ENCODE results near the gene KDM7A. TPM values are rescaled to one million over a fixed set of nuclear protein-coding genes. Genes with fewer than 3 reads are reported as not detected.
"Not testable (repeated sequence)": the region's sequence is repeated elsewhere in the genome, so short reads cannot be mapped to it uniquely, and the experiment has no call there.

Gene KDM7A
- total and polyA plus RNA-seq, 8 donors, result 2.3 to 49.8 (median 17.9) TPM

DNA sequence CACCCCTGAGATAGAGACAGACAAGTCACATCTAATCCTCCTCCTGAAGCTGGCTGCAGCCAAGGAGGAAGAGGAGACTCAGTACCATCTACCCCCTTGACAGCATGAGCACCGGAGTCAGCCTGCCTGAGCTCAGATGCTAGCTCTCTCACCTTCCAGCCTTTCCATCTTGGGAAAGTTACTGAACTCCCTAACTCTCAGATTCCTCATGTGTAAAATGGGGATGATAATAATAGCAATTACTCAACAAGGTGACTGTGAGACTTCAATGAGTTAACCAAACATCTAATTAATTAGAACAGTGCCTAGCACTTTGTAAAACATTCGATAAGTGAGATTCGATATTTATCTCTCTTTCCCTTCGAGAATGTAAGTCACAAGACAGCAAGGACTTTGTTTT lies 6.4 kb downstream of the KDM7A start:
- Histone ChIP-seq H3K36me3 (no peaks in the 10 kb centered on the region), H3K27me3 (no peaks in the 10 kb centered on the region), H3K27ac (no peak overlapping the region), H3K4me1 (peaks cover 46 to 96% (median 73%) of the 10 kb centered on the region in 4 donors), H3K4me3 (no peak overlapping the region), H3K9me3 (no peaks in the 10 kb centered on the region)
- 43 to 62% (median 58%) methylated on average over 4 of the region's 4 CpGs for WGBS, 5 donors
- TF ChIP-seq, protein P1, sequence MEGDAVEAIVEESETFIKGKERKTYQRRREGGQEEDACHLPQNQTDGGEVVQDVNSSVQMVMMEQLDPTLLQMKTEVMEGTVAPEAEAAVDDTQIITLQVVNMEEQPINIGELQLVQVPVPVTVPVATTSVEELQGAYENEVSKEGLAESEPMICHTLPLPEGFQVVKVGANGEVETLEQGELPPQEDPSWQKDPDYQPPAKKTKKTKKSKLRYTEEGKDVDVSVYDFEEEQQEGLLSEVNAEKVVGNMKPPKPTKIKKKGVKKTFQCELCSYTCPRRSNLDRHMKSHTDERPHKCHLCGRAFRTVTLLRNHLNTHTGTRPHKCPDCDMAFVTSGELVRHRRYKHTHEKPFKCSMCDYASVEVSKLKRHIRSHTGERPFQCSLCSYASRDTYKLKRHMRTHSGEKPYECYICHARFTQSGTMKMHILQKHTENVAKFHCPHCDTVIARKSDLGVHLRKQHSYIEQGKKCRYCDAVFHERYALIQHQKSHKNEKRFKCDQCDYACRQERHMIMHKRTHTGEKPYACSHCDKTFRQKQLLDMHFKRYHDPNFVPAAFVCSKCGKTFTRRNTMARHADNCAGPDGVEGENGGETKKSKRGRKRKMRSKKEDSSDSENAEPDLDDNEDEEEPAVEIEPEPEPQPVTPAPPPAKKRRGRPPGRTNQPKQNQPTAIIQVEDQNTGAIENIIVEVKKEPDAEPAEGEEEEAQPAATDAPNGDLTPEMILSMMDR (IDR thresholded peaks at IDR 0.05), result no peak
- TF ChIP-seq POLR2A (IDR thresholded peaks at IDR 0.05) (no peak), POLR2AphosphoS5 (IDR thresholded peaks at IDR 0.05) (no peak), EP300 (IDR thresholded peaks at IDR 0.05) (no peak)
- DNase-seq, result no peak
- intact Hi-C loops (cut with DNase I; ENCODE audit: low total_unique reads), result loop anchor here (5.0 kb wide), 1 partner anchor 157 kb away; no protein-coding TSS in a partner anchor

DNA sequence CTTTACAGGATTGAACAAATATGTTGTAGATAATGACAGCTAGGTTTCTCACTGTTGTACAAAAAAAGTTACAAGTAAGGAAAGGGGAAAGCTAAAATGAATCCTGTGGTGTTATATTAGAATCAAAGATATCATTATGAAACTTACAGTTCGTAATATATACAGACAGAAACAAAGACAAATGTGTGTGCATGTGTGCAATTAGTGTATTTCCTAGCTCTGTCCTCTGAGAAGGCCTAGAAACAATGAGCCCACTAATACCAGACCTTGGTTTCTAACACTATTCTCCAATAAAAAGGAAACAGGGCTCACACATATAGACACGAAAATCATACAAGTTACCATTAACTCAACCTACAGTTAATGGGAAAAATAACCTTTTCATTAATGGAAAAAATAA lies 8.0 kb downstream of the KDM7A start:
- no peak for DNase-seq
- Histone ChIP-seq H3K27me3 (no peaks in the 10 kb centered on the region), H3K4me1 (peaks cover 33 to 98% (median 66%) of the 10 kb centered on the region in 4 donors), H3K36me3 (no peaks in the 10 kb centered on the region), H3K27ac (no peak overlapping the region), H3K4me3 (no peak overlapping the region), H3K9me3 (no peaks in the 10 kb centered on the region)
- WGBS, 5 donors, result 51 to 63% (median 57%) methylated on average over 2 of the region's 2 CpGs
- intact Hi-C loops (cut with DNase I; ENCODE audit: low total_unique reads), result no loop called here
- TF ChIP-seq EP300 (IDR thresholded peaks at IDR 0.05), result no peak
- no peak for TF ChIP-seq POLR2A (IDR thresholded peaks at IDR 0.05)
- no peak for TF ChIP-seq POLR2AphosphoS5 (IDR thresholded peaks at IDR 0.05)
- TF ChIP-seq, protein P1 (IDR thresholded peaks at IDR 0.05), result no peak

DNA sequence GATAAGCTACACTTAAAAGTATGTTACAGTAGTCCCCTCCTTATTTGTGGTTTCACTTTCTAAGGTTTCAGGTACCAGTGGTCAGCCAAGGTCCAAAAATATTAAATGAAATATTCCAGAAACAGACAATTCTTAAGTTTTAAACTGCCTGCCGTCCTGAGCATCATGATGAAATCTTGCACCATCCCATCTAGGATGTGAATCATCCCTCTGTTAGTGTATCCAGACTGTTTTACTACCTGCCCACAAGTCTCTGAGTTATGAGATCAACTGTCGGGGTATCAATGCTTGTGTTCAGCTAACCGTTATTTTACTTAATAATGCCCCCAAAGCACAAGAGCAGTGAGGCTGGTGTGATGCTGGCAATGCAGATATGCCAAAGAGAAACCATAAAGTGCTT lies 11.4 kb downstream of the KDM7A start:
- H3K27me3 ChIP-seq, result no peaks in the 10 kb centered on the region
- no peaks in the 10 kb centered on the region for H3K9me3 ChIP-seq
- DNase-seq, result no peak
- H3K4me1 ChIP-seq, result peaks cover 21 to 98% (median 49%) of the 10 kb centered on the region in 4 donors
- intact Hi-C loops (cut with DNase I; ENCODE audit: low total_unique reads), result no loop called here
- no peak for TF ChIP-seq EP300 (IDR thresholded peaks at IDR 0.05)
- no peak for TF ChIP-seq POLR2A (IDR thresholded peaks at IDR 0.05)
- TF ChIP-seq, protein P1 (IDR thresholded peaks at IDR 0.05), result no peak
- TF ChIP-seq POLR2AphosphoS5 (IDR thresholded peaks at IDR 0.05), result no peak
- H3K36me3 ChIP-seq, result no peaks in the 10 kb centered on the region
- H3K4me3 ChIP-seq, result no peak overlapping the region
- H3K27ac ChIP-seq, result no peak overlapping the region
- 64 to 74% (median 69%) methylated on average over 3 of the region's 3 CpGs for WGBS, 5 donors

DNA sequence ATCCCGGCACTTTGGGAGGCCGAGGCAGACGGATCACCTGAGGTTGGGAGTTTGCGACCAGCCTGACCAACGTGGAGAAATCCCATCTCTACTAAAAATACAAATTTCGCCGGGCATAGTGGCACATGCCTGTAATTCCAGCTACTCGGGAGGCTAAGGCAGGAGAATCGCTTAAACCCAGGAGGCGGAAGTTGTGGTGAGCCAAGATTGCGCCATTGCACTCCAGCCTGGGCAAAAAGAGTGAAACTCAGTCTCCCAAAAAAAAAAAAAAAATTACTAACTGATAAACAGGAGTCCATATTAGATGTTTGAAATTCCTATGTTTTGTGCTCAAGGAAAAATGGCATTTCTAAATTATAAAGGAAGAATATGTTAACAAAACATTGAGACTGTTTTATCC lies 14.7 kb downstream of the KDM7A start:
- H3K27me3 ChIP-seq; H3K27ac ChIP-seq; intact Hi-C loops (cut with DNase I; ENCODE audit: low total_unique reads); DNase-seq; H3K9me3 ChIP-seq; H3K4me3 ChIP-seq; H3K36me3 ChIP-seq: not testable (repeated sequence)
- 89 to 95% (median 92%) methylated on average over 11 of the region's 11 CpGs for WGBS, 5 donors
- peaks cover 11 to 84% (median 37%) of the 10 kb centered on the region in 4 donors for H3K4me1 ChIP-seq

DNA sequence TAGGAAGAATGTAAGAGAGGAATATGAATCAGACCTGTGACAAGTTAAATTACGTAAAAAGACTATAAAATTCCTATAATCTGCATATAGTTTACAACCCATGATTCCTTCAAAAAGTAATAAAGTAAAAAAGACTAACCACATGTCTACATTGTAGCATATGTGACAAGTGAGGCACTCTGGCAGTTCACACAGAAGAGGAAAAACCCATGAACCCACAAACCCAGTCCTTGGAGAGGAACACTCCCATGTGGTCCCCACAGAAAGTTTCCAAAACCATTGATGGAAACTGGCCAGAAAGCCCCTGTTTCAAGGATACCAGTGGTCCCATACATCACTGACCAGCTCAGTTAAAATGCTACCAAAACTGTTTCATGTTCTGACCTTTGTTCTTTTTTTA lies 15.7 kb downstream of the KDM7A start:
- TF ChIP-seq EP300 (IDR thresholded peaks at IDR 0.05) (no peak), POLR2AphosphoS5 (IDR thresholded peaks at IDR 0.05) (no peak), POLR2A (IDR thresholded peaks at IDR 0.05) (no peak)
- TF ChIP-seq, protein P1 (IDR thresholded peaks at IDR 0.05), result no peak
- no peak for DNase-seq
- H3K4me3 ChIP-seq, result no peak overlapping the region
- H3K27ac ChIP-seq, result no peak overlapping the region
- H3K4me1 ChIP-seq, result peaks cover 11 to 84% (median 40%) of the 10 kb centered on the region in 4 donors
- 81 to 96% (median 92%) methylated on average over 1 of the region's 1 CpG for WGBS, 5 donors
- no peaks in the 10 kb centered on the region for H3K9me3 ChIP-seq
- intact Hi-C loops (cut with DNase I; ENCODE audit: low total_unique reads), result no loop called here
- H3K27me3 ChIP-seq, result no peaks in the 10 kb centered on the region
- peaks cover 0 to 6% (median 2%) of the 10 kb centered on the region in 4 donors for H3K36me3 ChIP-seq
